Cardiac muscle cell (in vitro differentiated cells and primary cell): ENCODE data around the gene TOMM7. TPM values are rescaled to one million over a fixed set of nuclear protein-coding genes. Genes with fewer than 3 reads are reported as not detected.
A peak's percentile ranks its signal among the peaks of the same experiment; 100 is the strongest.

Experiments used
- DNase-seq, 2 donors: peaks; one replicate each; pipeline versions ENCODE4 v3.0.0 to v3.0.0-alpha.2; 2010 to 2017; ENCODE audit warnings: low read depth in 1 of 2, low spot score in 1 of 2
- H3K27ac ChIP-seq: fragments of 200-600 bp; sonication (generic); 2 replicates; pipeline ENCODE4 v1.5.1; 2016
- H3K27me3 ChIP-seq: fragments of 200-600 bp; sonication (generic); 2 replicates; pipeline ENCODE4 v1.6.0; 2016; ENCODE audit warnings: control low read depth
- H3K36me3 ChIP-seq: fragments of 200-600 bp; sonication (generic); 2 replicates; pipeline ENCODE4 v1.5.1; 2016; ENCODE audit warnings: control low read depth
- H3K4me1 ChIP-seq: fragments of 200-600 bp; sonication (generic); 2 replicates; pipeline ENCODE4 v1.8.1; 2017; ENCODE audit warnings: low read depth, mild to moderate bottlenecking, mixed run types
- H3K4me3 ChIP-seq: fragments of 200-600 bp; sonication (generic); 2 replicates; pipeline ENCODE4 v1.5.1; 2016; ENCODE audit warnings: mild to moderate bottlenecking
- H3K9me3 ChIP-seq: fragments of 200-600 bp; sonication (generic); 2 replicates; pipeline ENCODE4 v1.5.1; 2017; ENCODE audit warnings: low read depth, mild to moderate bottlenecking, control low read depth
- CTCF ChIP-seq: IDR thresholded peaks from 2 replicates; pipeline ENCODE4 v1.5.1; 2012; ENCODE audit warnings: low read depth, mild to moderate bottlenecking, low read length
- polyA plus RNA-seq: library from polyadenylated mRNA; unstranded; fragments of >200 nt; fragmentation: Nextera tagmentation; extraction: Ambion mirVana; gene quantifications from 2 replicates; pipeline ENCODE4 v1.2.1, GENCODE V29; 2016
- total RNA-seq: library from RNA; depleted of rRNA; stranded (reverse); fragments of >200 nt; gene quantifications from 2 replicates; pipeline ENCODE4 v1.2.3, GENCODE V29; 2016

TOMM7 gene
- total RNA-seq (58.7 and 113 TPM in 2 replicates), polyA plus RNA-seq (317 and 390 TPM in 2 replicates)

DNA sequence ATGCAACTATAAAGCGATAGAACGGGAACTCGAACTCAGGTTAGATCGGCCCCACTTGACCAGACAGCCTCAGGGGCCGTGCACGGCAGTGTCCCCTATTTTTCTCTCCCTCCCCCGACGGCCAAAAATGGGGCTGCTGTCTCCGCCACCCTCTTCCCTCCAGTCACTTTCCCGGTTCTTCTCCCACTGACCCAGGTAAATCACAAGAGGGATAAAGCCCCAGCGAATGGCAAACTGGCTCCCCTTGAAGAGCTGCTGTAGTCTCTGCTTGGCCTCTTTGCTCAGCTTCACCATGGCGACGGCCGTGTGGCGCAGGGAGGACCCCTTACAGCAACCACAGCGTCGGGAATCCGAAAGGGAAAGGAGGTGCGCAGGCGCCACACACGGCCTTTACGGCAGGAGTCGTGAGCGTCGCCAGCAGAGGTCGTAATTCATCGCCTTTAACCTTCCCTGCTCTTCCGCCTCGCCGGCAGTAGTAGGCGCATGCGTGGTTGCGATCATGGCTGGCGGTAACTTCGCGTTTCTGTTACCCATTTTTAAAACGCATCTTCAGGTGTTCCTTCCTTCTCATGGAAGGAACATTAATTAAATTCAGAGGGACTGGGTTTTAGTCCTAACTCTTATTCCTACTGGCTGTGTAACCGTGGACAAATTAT is at the start of gene TOMM7:
Gene TOMM7, minus strand, starts transcription at position 364 of the 656 bp plus-strand sequence. Its CDS starts 70 bp downstream, at position 294.
- Histone ChIP-seq H3K4me3 (peak within 1 kb of the TSS; percentile 85), H3K36me3 (peaks cover 2% of the 10 kb centered on the region), H3K27ac (no peak within 1 kb of the TSS), H3K9me3 (no peaks in the 10 kb centered on the region), H3K4me1 (no peaks in the 10 kb centered on the region), H3K27me3 (no peaks in the 10 kb centered on the region)
- DNase-seq = peak; percentile 98
- TF ChIP-seq CTCF = peak; percentile 24

- Histone ChIP-seq H3K27me3 (no peaks in the 10 kb centered on the region), H3K4me1 (no peaks in the 10 kb centered on the region), H3K27ac (no peak overlapping the region), H3K36me3 (no peaks in the 10 kb centered on the region), H3K4me3 (no peak overlapping the region), H3K9me3 (no peaks in the 10 kb centered on the region)
- no peak for TF ChIP-seq CTCF
- no peak for DNase-seq
These were observed 49.6 kb upstream of the TOMM7 start for GRCh38 chr7:22872096-22872807.

DNA sequence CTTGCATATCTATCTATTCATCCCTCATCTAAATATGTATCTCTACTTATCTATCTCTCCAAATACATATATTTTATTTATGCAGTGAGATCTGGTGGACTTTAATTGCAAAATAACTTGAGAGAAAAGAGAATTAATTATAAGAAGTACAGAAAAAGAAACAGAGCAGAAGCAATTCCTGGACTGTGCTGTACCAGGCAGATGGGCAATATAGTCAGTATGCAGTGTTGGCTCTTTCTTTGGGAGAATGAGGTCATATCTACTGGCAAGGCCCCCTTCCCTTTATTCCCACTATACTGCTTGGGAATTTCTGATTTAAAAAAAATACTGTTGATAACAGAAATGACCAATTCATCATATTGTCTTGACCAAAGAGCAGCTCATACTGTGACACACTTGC is 49.0 kb upstream of the TOMM7 start:
- Histone ChIP-seq H3K36me3 (no peaks in the 10 kb centered on the region), H3K27me3 (no peaks in the 10 kb centered on the region), H3K4me1 (no peaks in the 10 kb centered on the region), H3K9me3 (no peaks in the 10 kb centered on the region), H3K27ac (no peak overlapping the region), H3K4me3 (no peak overlapping the region)
- no peak for DNase-seq
- TF ChIP-seq CTCF = no peak

DNA sequence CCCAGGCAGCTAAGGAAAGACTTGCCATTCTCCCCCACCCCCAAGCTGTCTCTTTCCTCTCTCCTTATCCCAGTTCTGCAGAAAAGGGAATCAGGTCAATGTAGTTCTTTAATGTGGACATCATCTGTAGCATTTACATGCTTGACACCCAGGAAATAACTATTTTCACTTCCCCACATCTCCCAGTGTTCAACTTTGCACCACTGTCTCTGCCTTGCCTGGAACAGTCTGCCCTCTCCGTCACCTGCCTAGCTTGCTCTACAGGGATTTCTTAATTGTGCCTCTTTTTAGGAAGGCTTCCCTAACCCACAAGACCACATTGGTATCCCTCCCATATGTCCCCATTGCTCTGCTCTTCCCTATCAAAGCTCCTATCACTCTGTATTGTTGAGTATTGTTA is 45.9 kb upstream of the TOMM7 start:
- Histone ChIP-seq H3K36me3 (no peaks in the 10 kb centered on the region), H3K27ac (no peak overlapping the region), H3K27me3 (no peaks in the 10 kb centered on the region), H3K4me3 (no peak overlapping the region), H3K9me3 (no peaks in the 10 kb centered on the region), H3K4me1 (no peaks in the 10 kb centered on the region)
- no peak for DNase-seq
- no peak for TF ChIP-seq CTCF

- Histone ChIP-seq H3K9me3 (no peaks in the 10 kb centered on the region), H3K27me3 (no peaks in the 10 kb centered on the region), H3K27ac (no peak overlapping the region), H3K36me3 (no peaks in the 10 kb centered on the region), H3K4me1 (no peaks in the 10 kb centered on the region), H3K4me3 (no peak overlapping the region)
- TF ChIP-seq CTCF = no peak
- no peak for DNase-seq
These were observed 44.9 kb upstream of the TOMM7 start for GRCh38 chr7:22867589-22867988.
